ENCODE results near the gene NCOA1. TPM values are rescaled to one million over a fixed set of nuclear protein-coding genes. Genes with fewer than 3 reads are reported as not detected.

Gene NCOA1
- polyA plus RNA-seq, 1 donor (not counting 4 experiments of a cell fraction or from before 2014, with no cell fraction given), result 5.0 TPM

DNA sequence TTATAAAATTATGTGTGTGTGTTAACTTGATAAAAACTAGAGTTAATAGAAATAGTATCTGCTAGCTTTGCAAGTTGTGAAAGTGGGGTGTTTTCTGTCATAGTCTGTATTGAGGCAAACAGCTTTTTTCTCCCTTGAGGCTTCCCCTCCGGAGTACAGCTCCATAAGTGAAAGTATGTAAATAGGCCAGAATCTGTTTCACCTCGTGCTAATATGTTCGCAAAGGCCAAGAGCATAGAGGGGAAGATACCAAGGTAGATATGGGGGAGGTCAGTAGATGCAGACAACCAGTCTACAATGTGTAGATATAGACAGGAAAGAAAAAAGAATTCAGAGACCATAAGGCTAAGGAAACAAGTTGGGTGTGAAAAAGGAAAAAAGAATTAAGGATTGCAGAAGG lies 229.3 kb downstream of the NCOA1 start:
- dilution Hi-C loops (cut with MboI; ENCODE audit: extremely low pct_ligation_motif_present, low sequenced_read_pairs), result no loop called here
- no peak for FAIRE-seq
- no peak overlapping the region for H3K4me3 ChIP-seq (ENCODE audit: control insufficient read depth in 2 of 3, extremely low read depth in 1 of 3, insufficient read depth in 2 of 3, low read depth in 1 of 3, low read length in 3 of 3)
- no peaks in the 10 kb centered on the region for H3K4me1 ChIP-seq (ENCODE audit: control insufficient read depth, extremely low read depth, insufficient read depth, low read length)
- H3K9me3 ChIP-seq (ENCODE audit: control insufficient read depth, low read depth, low read length), result no peaks in the 10 kb centered on the region
- no peaks in the 10 kb centered on the region for H4K20me1 ChIP-seq (ENCODE audit: control insufficient read depth, extremely low read depth, insufficient read depth, low read length)
- no peak overlapping the region for H3K27ac ChIP-seq (ENCODE audit: control insufficient read depth, insufficient read depth, low read length)
- no peak for DNase-seq (ENCODE audit: low read depth, low spot score)
- H3K9me1 ChIP-seq (ENCODE audit: control insufficient read depth, extremely low read depth, insufficient read depth, low read length), result no peaks in the 10 kb centered on the region
- H3K9ac ChIP-seq (ENCODE audit: control insufficient read depth, extremely low read depth, insufficient read depth, low read length), result no peak overlapping the region
- H3K27me3 ChIP-seq (ENCODE audit: control insufficient read depth, extremely low read depth, insufficient read depth, low read length), result no peaks in the 10 kb centered on the region
- no peaks in the 10 kb centered on the region for H3K36me3 ChIP-seq (ENCODE audit: control insufficient read depth in 2 of 2, extremely low read depth in 1 of 2, insufficient read depth in 2 of 2, low read length in 2 of 2)
- H3K79me2 ChIP-seq (ENCODE audit: control insufficient read depth, insufficient read depth, low read length), result no peaks in the 10 kb centered on the region
- no peak overlapping the region for H3K4me2 ChIP-seq (ENCODE audit: control insufficient read depth, extremely low read depth, insufficient read depth, low read depth, low read length)
- TF ChIP-seq EZH2 (IDR thresholded peaks at IDR 0.05; ENCODE audit: low read length), result no peak
- TF ChIP-seq, protein P1, sequence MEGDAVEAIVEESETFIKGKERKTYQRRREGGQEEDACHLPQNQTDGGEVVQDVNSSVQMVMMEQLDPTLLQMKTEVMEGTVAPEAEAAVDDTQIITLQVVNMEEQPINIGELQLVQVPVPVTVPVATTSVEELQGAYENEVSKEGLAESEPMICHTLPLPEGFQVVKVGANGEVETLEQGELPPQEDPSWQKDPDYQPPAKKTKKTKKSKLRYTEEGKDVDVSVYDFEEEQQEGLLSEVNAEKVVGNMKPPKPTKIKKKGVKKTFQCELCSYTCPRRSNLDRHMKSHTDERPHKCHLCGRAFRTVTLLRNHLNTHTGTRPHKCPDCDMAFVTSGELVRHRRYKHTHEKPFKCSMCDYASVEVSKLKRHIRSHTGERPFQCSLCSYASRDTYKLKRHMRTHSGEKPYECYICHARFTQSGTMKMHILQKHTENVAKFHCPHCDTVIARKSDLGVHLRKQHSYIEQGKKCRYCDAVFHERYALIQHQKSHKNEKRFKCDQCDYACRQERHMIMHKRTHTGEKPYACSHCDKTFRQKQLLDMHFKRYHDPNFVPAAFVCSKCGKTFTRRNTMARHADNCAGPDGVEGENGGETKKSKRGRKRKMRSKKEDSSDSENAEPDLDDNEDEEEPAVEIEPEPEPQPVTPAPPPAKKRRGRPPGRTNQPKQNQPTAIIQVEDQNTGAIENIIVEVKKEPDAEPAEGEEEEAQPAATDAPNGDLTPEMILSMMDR (optimal IDR thresholded peaks at IDR 0.05 in 1 of 3, IDR thresholded peaks at IDR 0.05 in 1 of 3, conservative IDR thresholded peaks at IDR 0.05 in 1 of 3; ENCODE audit: extremely low read depth in 1 of 3, insufficient read depth in 2 of 3, low read length in 3 of 3), result no peak
- no peak overlapping the region for H2AFZ ChIP-seq (ENCODE audit: control insufficient read depth, low read length)

DNA sequence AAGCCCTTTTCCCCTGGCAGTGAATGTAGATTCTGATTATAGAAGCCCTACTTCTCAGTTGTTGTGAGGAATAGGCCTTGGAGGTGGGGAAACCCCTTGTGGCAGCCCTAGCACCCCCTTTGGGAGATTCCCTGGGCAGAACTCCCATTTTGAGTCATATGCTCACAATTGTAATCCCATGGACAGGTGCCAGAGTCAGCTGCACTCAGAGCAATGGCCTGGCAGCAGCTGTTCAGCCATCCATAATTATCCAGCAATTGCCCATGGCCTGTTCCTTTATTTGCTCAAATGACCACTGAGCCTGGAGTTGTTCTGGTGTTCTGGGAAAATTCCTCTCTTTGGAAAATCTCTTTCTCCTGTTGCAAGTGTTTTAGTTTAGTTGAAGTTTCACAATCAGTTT lies 230.4 kb downstream of the NCOA1 start:
- Histone ChIP-seq H3K27me3 (ENCODE audit: control insufficient read depth, extremely low read depth, insufficient read depth, low read length) (no peaks in the 10 kb centered on the region), H3K36me3 (ENCODE audit: control insufficient read depth in 2 of 2, extremely low read depth in 1 of 2, insufficient read depth in 2 of 2, low read length in 2 of 2) (no peaks in the 10 kb centered on the region), H3K27ac (ENCODE audit: control insufficient read depth, insufficient read depth, low read length) (no peak overlapping the region), H3K4me2 (ENCODE audit: control insufficient read depth, extremely low read depth, insufficient read depth, low read depth, low read length) (no peak overlapping the region), H3K79me2 (ENCODE audit: control insufficient read depth, insufficient read depth, low read length) (no peaks in the 10 kb centered on the region), H3K4me3 (ENCODE audit: control insufficient read depth in 2 of 3, extremely low read depth in 1 of 3, insufficient read depth in 2 of 3, low read depth in 1 of 3, low read length in 3 of 3) (no peak overlapping the region), H3K4me1 (ENCODE audit: control insufficient read depth, extremely low read depth, insufficient read depth, low read length) (no peaks in the 10 kb centered on the region), H2AFZ (ENCODE audit: control insufficient read depth, low read length) (no peak overlapping the region), H3K9me1 (ENCODE audit: control insufficient read depth, extremely low read depth, insufficient read depth, low read length) (no peaks in the 10 kb centered on the region), H4K20me1 (ENCODE audit: control insufficient read depth, extremely low read depth, insufficient read depth, low read length) (no peaks in the 10 kb centered on the region), H3K9me3 (ENCODE audit: control insufficient read depth, low read depth, low read length) (no peaks in the 10 kb centered on the region), H3K9ac (ENCODE audit: control insufficient read depth, extremely low read depth, insufficient read depth, low read length) (no peak overlapping the region)
- no peak for DNase-seq (ENCODE audit: low read depth, low spot score)
- no peak for FAIRE-seq
- no peak for TF ChIP-seq EZH2 (IDR thresholded peaks at IDR 0.05; ENCODE audit: low read length)
- TF ChIP-seq, protein P1 (optimal IDR thresholded peaks at IDR 0.05 in 1 of 3, IDR thresholded peaks at IDR 0.05 in 1 of 3, conservative IDR thresholded peaks at IDR 0.05 in 1 of 3; ENCODE audit: extremely low read depth in 1 of 3, insufficient read depth in 2 of 3, low read length in 3 of 3), result no peak
- dilution Hi-C loops (cut with MboI; ENCODE audit: extremely low pct_ligation_motif_present, low sequenced_read_pairs), result no loop called here

Data from keratinocyte (primary cell).